Measurements from ENCODE around the gene STAB1.

- TF ChIP-seq CTCF (IDR thresholded peaks at IDR 0.05) (no peak), POLR2A (IDR thresholded peaks at IDR 0.05) (no peak)
These were observed 74.9 kb downstream of the STAB1 start for GRCh38 chr3:52570076-52570475.
